Globus pallidus (tissue), 1 donor: Measurements from ENCODE around the gene C10orf105.
A peak's percentile ranks its signal among the peaks of the same experiment; 100 is the strongest.

ENCODE experiments used
- DNase-seq: peaks from one replicate; pipeline ENCODE4 v3.0.0-alpha.2; 2015; ENCODE audit warnings: low spot score

C10orf105 gene

GRCh38 chr10:71719464-71720201 lies at the start of gene C10orf105:
TSS of gene C10orf105 (minus strand) at chr10:71719778. CDS start at chr10:71716337, 3,441 bp downstream.
- peak; percentile 60 for DNase-seq

GRCh38 chr10:71767420-71768035 lies 48.0 kb upstream of the C10orf105 start:
- no peak for DNase-seq

- no peak for DNase-seq
These were observed 47.3 kb upstream of the C10orf105 start for GRCh38 chr10:71766717-71767419.

- DNase-seq = no peak
These were observed 46.5 kb upstream of the C10orf105 start for GRCh38 chr10:71765906-71766716.

GRCh38 chr10:71765176-71765904 lies 45.8 kb upstream of the C10orf105 start:
- no peak for DNase-seq

- DNase-seq = no peak
These were observed 44.0 kb upstream of the C10orf105 start for GRCh38 chr10:71763352-71764127.

GRCh38 chr10:71762324-71762723 lies 42.7 kb upstream of the C10orf105 start:
- no peak for DNase-seq

- DNase-seq = no peak
These were observed 42.0 kb upstream of the C10orf105 start for GRCh38 chr10:71761541-71762113.

- no peak for DNase-seq
These were observed 41.5 kb upstream of the C10orf105 start for GRCh38 chr10:71761105-71761511.

- DNase-seq = no peak
These were observed 37.9 kb upstream of the C10orf105 start for GRCh38 chr10:71757399-71757922.

- no peak for DNase-seq
These were observed 37.0 kb upstream of the C10orf105 start for GRCh38 chr10:71756311-71757191.

GRCh38 chr10:71755179-71755879 lies 35.8 kb upstream of the C10orf105 start:
- no peak for DNase-seq

GRCh38 chr10:71754562-71754961 lies 35.0 kb upstream of the C10orf105 start:
- no peak for DNase-seq

GRCh38 chr10:71753960-71754505 lies 34.5 kb upstream of the C10orf105 start:
- no peak for DNase-seq

- peak; percentile 72 for DNase-seq
These were observed 33.7 kb upstream of the C10orf105 start for GRCh38 chr10:71753091-71753959.

GRCh38 chr10:71752391-71753090 lies 33.0 kb upstream of the C10orf105 start:
- DNase-seq = no peak
